HepG2 (cell line): ENCODE measurements around the gene CA6. TPM values are rescaled to one million over a fixed set of nuclear protein-coding genes. Genes with fewer than 3 reads are reported as not detected.

Source experiments
- ARNT ChIP-seq: fragments of 450-650 bp; IDR thresholded peaks from 2 replicates; pipeline ENCODE4 v1.6.1; 2017
- PAF1 ChIP-seq: IDR thresholded peaks from 2 replicates; pipeline ENCODE4 v1.6.1; 2016; ENCODE audit warnings: missing genetic modification reagents, missing compliant biosample characterization
- SNAPC2 ChIP-seq: sonication (generic); formaldehyde crosslinking; IDR thresholded peaks from 2 replicates; pipeline ENCODE4 v1.8.1; 2022; ENCODE audit warnings: mild to moderate bottlenecking, missing genetic modification reagents
- U2AF2 ChIP-seq: fragments of 200-400 bp; formaldehyde crosslinking; IDR thresholded peaks from 2 replicates; pipeline ENCODE4 v1.6.1; 2017; ENCODE audit warnings: low read depth, mild to moderate bottlenecking, low read length
- ZFP91 ChIP-seq: sonication (generic); formaldehyde crosslinking; IDR thresholded peaks from 2 replicates; pipeline ENCODE4 v1.9.0; 2022; ENCODE audit warnings: missing genetic modification reagents, mild to moderate bottlenecking, borderline replicate concordance
- ZNF337 ChIP-seq: sonication (generic); formaldehyde crosslinking; IDR thresholded peaks from 2 replicates; pipeline ENCODE4 v1.5.1; 2020; ENCODE audit warnings: missing genetic modification reagents, low read depth, mild to moderate bottlenecking, borderline replicate concordance
- ZNF687 ChIP-seq: sonication (generic); formaldehyde crosslinking; IDR thresholded peaks from 2 replicates; pipeline ENCODE4 v1.5.1; 2020; ENCODE audit warnings: mild to moderate bottlenecking, missing genetic modification reagents, moderate library complexity
- polyA plus RNA-seq, 8 experiments: library from polyadenylated mRNA; depleted of rRNA in 3 of 8; stranded (reverse) in 7 of 8; unstranded in 1 of 8; fragments of >200 nt; fragmentation: Illumina TruSeq in 4 of 8; extraction: Trizol in 4 of 8; gene quantifications; 2 replicates each; pipeline versions ENCODE4 v1.2.1 to v1.2.3, GENCODE V29; 2011 to 2016; ENCODE audit warnings: low read depth in 4 of 8, missing spikeins in 1 of 8, mixed read lengths in 1 of 8; ENCODE audit not compliant: insufficient read depth in 1 of 8
- total RNA-seq, 5 experiments: library from RNA; depleted of rRNA; stranded (reverse); fragments of >200 nt; fragmentation: Illumina TruSeq; extraction: Trizol; gene quantifications; 2 replicates each; pipeline ENCODE4 v1.2.3, GENCODE V29; 2016; ENCODE audit warnings: low read depth in 1 of 5
- TF ChIP-seq, protein P1 (sequence below): fragments of 450-650 bp; IDR thresholded peaks from 2 replicates; pipeline ENCODE4 v1.6.1; 2016
- TF ChIP-seq, protein P2 (sequence below): IDR thresholded peaks from 2 replicates; pipeline ENCODE4 v1.6.1; 2016; ENCODE audit warnings: low read depth, control low read depth

Gene CA6
- total and polyA plus RNA-seq, 2 of the 13 experiments (the other 11 are each of a cell fraction or from before 2014, with no cell fraction given) = not detected

DNA sequence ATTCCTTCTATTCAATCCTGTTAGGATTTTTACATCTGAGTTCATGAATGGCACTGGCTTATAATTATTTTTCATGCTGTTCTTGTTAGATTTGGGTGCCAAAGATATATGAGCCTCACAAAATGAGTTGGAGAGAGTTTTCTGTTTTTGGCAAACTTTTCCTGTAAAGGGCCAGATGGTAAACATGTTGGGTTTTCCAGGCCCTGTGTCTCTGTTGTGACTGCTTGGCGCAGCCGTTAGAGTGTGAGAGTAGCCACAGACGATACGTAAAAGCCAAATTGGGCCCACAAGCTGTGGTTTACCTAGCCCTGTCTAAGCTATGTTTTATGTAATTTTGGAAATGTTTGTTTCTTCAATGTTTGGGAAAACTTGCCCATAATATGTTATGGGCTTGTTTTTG, 15.6 kb upstream of the CA6 start (continued):
- TF ChIP-seq, protein P1, sequence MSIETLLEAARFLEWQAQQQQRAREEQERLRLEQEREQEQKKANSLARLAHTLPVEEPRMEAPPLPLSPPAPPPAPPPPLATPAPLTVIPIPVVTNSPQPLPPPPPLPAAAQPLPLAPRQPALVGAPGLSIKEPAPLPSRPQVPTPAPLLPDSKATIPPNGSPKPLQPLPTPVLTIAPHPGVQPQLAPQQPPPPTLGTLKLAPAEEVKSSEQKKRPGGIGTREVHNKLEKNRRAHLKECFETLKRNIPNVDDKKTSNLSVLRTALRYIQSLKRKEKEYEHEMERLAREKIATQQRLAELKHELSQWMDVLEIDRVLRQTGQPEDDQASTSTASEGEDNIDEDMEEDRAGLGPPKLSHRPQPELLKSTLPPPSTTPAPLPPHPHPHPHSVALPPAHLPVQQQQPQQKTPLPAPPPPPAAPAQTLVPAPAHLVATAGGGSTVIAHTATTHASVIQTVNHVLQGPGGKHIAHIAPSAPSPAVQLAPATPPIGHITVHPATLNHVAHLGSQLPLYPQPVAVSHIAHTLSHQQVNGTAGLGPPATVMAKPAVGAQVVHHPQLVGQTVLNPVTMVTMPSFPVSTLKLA = no peak
- no peak for TF ChIP-seq ZNF687 (CRISPR knock-in tag)
- no peak for TF ChIP-seq PAF1 (CRISPR knock-in tag)
- TF ChIP-seq ARNT = no peak
- TF ChIP-seq, protein P2, sequence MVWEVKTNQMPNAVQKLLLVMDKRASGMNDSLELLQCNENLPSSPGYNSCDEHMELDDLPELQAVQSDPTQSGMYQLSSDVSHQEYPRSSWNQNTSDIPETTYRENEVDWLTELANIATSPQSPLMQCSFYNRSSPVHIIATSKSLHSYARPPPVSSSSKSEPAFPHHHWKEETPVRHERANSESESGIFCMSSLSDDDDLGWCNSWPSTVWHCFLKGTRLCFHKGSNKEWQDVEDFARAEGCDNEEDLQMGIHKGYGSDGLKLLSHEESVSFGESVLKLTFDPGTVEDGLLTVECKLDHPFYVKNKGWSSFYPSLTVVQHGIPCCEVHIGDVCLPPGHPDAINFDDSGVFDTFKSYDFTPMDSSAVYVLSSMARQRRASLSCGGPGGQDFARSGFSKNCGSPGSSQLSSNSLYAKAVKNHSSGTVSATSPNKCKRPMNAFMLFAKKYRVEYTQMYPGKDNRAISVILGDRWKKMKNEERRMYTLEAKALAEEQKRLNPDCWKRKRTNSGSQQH = no peak
- no peak for TF ChIP-seq ZFP91 (CRISPR knock-in tag)
- no peak for TF ChIP-seq U2AF2
- TF ChIP-seq SNAPC2 (CRISPR knock-in tag) = no peak
- no peak for TF ChIP-seq ZNF337 (CRISPR knock-in tag)
- TF ChIP-seq, all 625 proteins: peak for 0
